Smooth muscle cell (in vitro differentiated cells): ENCODE measurements around the gene PAGR1. TPM values are rescaled to one million over a fixed set of nuclear protein-coding genes. Genes with fewer than 3 reads are reported as not detected.

ENCODE experiments used
- DNase-seq: peaks from one replicate; lab custom pipeline; 2025; ENCODE audit not compliant: unreplicated experiment; lab: John Stamatoyannopoulos, UW
- H2AFZ ChIP-seq: fragments of 200-600 bp; sonication (generic); 2 replicates; pipeline ENCODE4 v1.6.0; 2016; ENCODE audit warnings: antibody characterized with exemption, low read depth, mild to moderate bottlenecking
- H3F3A ChIP-seq: fragments of 200-600 bp; sonication (generic); 2 replicates; pipeline ENCODE4 v1.6.0; 2017; ENCODE audit warnings: antibody characterized with exemption, low read depth
- H3K27ac ChIP-seq: fragments of 200-600 bp; sonication (generic); 2 replicates; pipeline ENCODE4 v1.5.1; 2016; ENCODE audit warnings: low read depth, mild to moderate bottlenecking
- H3K27me3 ChIP-seq: fragments of 200-600 bp; sonication (generic); 2 replicates; pipeline ENCODE4 v1.6.1; 2016; ENCODE audit warnings: low read depth, mild to moderate bottlenecking
- H3K36me3 ChIP-seq: fragments of 200-600 bp; sonication (generic); 2 replicates; pipeline ENCODE4 v1.5.1; 2016; ENCODE audit warnings: low read depth
- H3K4me1 ChIP-seq: fragments of 200-600 bp; sonication (generic); 2 replicates; pipeline ENCODE4 v1.5.1; 2016; ENCODE audit warnings: low read depth
- H3K4me2 ChIP-seq: fragments of 200-600 bp; sonication (generic); 2 replicates; pipeline ENCODE4 v1.6.0; 2016; ENCODE audit warnings: mild to moderate bottlenecking
- H3K4me3 ChIP-seq: fragments of 200-600 bp; sonication (generic); 2 replicates; pipeline ENCODE4 v1.5.1; 2016; ENCODE audit warnings: mild to moderate bottlenecking
- H3K79me2 ChIP-seq: fragments of 200-600 bp; sonication (generic); 2 replicates; pipeline ENCODE4 v1.6.0; 2016; ENCODE audit warnings: low read depth, mild to moderate bottlenecking
- H3K9ac ChIP-seq: fragments of 200-600 bp; sonication (generic); 2 replicates; pipeline ENCODE4 v1.6.0; 2016; ENCODE audit warnings: low read depth
- H3K9me3 ChIP-seq: fragments of 200-600 bp; sonication (generic); replicated peaks from 2 replicates; pipeline ENCODE4 v1.5.1; 2016; ENCODE audit warnings: low read depth
- H4K20me1 ChIP-seq: fragments of 200-600 bp; sonication (generic); 2 replicates; pipeline ENCODE4 v1.6.0; 2016; ENCODE audit warnings: low read depth
- WGBS: methylation state at CpG from one replicate; pipeline ENCODE4 v1.1.7; 2016; ENCODE audit warnings: low lambda C conversion rate; 5-methylcytosine and 5-hydroxymethylcytosine counted together
- polyA plus RNA-seq: library from polyadenylated mRNA; unstranded; fragments of >200 nt; fragmentation: Nextera tagmentation; extraction: Ambion mirVana; gene quantifications from 2 replicates; pipeline ENCODE4 v1.2.1, GENCODE V29; 2016
- total RNA-seq: library from RNA; depleted of rRNA; stranded (reverse); fragments of >200 nt; gene quantifications from 2 replicates; pipeline ENCODE4 v1.2.3, GENCODE V29; 2014
- TF ChIP-seq, protein P1 (sequence below): fragments of 200-600 bp; sonication (generic); IDR thresholded peaks from 2 replicates; pipeline ENCODE4 v1.5.1; 2017; ENCODE audit warnings: borderline replicate concordance, mild to moderate bottlenecking, antibody characterized with exemption; ENCODE audit not compliant: insufficient read depth, poor library complexity, severe bottlenecking

The PAGR1 gene
- total and polyA plus RNA-seq, 2 experiments from 2014 or later, result 15.6 to 34.5 TPM

DNA sequence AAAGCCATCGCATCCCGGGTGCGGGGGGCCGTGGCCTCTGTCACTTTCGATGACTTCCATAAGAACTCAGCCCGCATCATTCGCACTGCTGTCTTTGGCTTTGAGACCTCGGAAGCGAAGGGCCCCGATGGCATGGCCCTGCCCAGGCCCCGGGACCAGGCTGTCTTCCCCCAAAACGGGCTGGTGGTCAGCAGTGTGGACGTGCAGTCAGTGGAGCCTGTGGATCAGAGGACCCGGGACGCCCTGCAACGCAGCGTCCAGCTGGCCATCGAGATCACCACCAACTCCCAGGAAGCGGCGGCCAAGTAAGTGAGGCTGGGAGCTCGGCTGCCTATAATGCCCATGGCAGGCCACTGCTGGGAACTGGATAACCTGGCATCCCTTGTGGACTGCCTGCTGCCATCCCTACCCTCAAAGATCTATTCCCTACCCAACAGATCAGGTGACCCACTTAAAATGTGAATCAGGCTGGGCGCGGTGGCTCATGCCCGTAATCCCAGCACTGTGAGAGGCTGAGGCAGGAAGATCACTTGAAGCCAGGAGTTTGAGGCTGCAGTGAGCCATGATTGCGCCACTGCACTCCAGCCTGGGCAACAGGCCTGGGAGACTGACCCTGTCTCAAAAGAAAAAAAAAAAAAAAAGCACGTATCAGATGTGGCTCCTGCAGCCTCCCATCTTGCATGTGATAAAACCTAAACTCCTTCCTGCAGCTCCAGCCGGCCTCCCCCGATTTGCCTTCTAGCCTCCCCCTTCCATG is 28.8 kb downstream of the PAGR1 start:
- H3K27me3 ChIP-seq, result no peaks in the 10 kb centered on the region
- H3K36me3 ChIP-seq, result no peaks in the 10 kb centered on the region
- H3F3A ChIP-seq, result no peaks in the 10 kb centered on the region

GRCh38 chr16:29845656-29846055 is 29.7 kb downstream of the PAGR1 start:
- no peaks in the 10 kb centered on the region for H3K9me3 ChIP-seq
- no peaks in the 10 kb centered on the region for H3K36me3 ChIP-seq
- DNase-seq, result no peak
- H2AFZ ChIP-seq, result no peak overlapping the region
- H3F3A ChIP-seq, result no peaks in the 10 kb centered on the region
- H4K20me1 ChIP-seq, result no peaks in the 10 kb centered on the region
- H3K4me1 ChIP-seq, result no peaks in the 10 kb centered on the region
- no peaks in the 10 kb centered on the region for H3K79me2 ChIP-seq
- H3K4me3 ChIP-seq, result no peak overlapping the region
- no peak overlapping the region for H3K4me2 ChIP-seq
- H3K27me3 ChIP-seq, result no peaks in the 10 kb centered on the region
- no peak overlapping the region for H3K27ac ChIP-seq
- H3K9ac ChIP-seq, result no peak overlapping the region
- TF ChIP-seq, protein P1, sequence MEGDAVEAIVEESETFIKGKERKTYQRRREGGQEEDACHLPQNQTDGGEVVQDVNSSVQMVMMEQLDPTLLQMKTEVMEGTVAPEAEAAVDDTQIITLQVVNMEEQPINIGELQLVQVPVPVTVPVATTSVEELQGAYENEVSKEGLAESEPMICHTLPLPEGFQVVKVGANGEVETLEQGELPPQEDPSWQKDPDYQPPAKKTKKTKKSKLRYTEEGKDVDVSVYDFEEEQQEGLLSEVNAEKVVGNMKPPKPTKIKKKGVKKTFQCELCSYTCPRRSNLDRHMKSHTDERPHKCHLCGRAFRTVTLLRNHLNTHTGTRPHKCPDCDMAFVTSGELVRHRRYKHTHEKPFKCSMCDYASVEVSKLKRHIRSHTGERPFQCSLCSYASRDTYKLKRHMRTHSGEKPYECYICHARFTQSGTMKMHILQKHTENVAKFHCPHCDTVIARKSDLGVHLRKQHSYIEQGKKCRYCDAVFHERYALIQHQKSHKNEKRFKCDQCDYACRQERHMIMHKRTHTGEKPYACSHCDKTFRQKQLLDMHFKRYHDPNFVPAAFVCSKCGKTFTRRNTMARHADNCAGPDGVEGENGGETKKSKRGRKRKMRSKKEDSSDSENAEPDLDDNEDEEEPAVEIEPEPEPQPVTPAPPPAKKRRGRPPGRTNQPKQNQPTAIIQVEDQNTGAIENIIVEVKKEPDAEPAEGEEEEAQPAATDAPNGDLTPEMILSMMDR, result no peak
- WGBS, result 97% methylated on average over 18 of the region's 18 CpGs

More for the DNA sequence above, 28.8 kb downstream of the PAGR1 start:
- Histone ChIP-seq H4K20me1 (no peaks in the 10 kb centered on the region), H2AFZ (no peak overlapping the region), H3K79me2 (no peaks in the 10 kb centered on the region), H3K9me3 (no peaks in the 10 kb centered on the region), H3K4me2 (no peak overlapping the region), H3K9ac (no peak overlapping the region), H3K4me3 (no peak overlapping the region), H3K27ac (no peak overlapping the region), H3K4me1 (no peaks in the 10 kb centered on the region)
- TF ChIP-seq, protein P1, result no peak
- 95% methylated on average over 28 of the region's 28 CpGs for WGBS
- no peak for DNase-seq

GRCh38 chr16:29848420-29849297 is 32.7 kb downstream of the PAGR1 start:
- H2AFZ ChIP-seq, result no peak overlapping the region
- no peaks in the 10 kb centered on the region for H3K9me3 ChIP-seq
- no peak overlapping the region for H3K4me2 ChIP-seq
- DNase-seq, result no peak
- no peaks in the 10 kb centered on the region for H3K79me2 ChIP-seq
- H3K27me3 ChIP-seq, result no peaks in the 10 kb centered on the region
- no peaks in the 10 kb centered on the region for H3K4me1 ChIP-seq
- H3K4me3 ChIP-seq, result no peak overlapping the region
- H3K27ac ChIP-seq, result no peak overlapping the region
- no peaks in the 10 kb centered on the region for H3F3A ChIP-seq
- H3K36me3 ChIP-seq, result no peaks in the 10 kb centered on the region
- WGBS, result 53% methylated on average over 15 of the region's 15 CpGs
- TF ChIP-seq, protein P1, result peak; percentile 71
- H3K9ac ChIP-seq, result no peak overlapping the region
- no peaks in the 10 kb centered on the region for H4K20me1 ChIP-seq
